Activated CD8-positive, alpha-beta memory T cell treated with anti-CD3 and anti-CD28 coated beads, Interleukin-2, amount 50 U/mL, for 24 hours (primary cell): ENCODE results near the gene UBE2Q2.
"Not testable (repeated sequence)": the region's sequence is repeated elsewhere in the genome, so short reads cannot be mapped to it uniquely, and the experiment has no call there.

Source experiments
- DNase-seq: peaks from one replicate; pipeline ENCODE4 v3.0.0-alpha.2; 2020; ENCODE audit errors: extremely low read depth

The UBE2Q2 gene

DNA sequence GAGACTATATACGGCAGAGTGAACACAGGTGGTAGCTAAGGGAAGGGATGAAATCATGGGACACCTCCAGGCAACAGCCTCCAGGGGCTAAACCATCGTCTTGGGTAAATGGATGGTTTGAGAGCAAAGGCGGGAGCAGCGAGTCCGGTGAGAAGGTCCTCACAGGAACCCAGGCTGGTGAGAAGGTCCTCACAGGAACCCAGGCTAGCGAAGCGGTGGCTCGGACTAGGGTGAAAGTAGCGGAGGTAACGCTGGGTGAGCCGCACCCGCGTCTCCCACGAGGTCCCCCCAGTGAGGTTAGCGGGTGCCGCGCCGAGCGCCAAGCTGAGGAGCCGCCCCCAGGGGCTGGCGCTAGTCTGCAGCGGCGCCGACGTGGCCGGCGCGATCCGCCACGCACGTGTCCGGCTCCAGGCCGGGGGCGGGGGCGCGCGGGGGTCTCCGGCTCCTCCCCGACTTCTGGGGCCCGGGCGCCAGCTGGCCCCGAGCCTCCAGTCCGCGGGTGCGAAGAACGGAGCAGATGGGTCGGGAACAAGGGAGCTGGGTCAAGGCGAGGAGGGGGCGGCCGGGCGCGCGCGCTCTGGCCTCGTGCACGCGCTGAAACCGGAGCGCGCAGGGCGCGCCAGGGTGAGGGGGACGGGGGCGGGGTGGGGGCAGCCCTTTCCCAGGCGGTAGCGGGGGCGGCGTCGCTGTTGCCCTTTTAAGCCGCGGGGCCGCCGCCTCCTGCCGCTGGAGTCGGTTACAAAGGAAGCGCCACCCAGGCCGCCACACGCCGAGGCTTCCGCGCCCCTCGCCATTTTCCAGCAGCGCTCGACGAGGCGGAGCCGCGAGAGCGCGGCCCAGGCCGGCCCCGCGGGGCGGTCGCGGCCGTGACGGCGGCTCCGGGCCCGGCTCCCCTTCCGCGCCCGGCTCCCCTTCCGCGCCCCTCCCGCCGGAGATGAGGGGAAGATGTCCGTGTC, at the start of gene UBE2Q2:
TSS of gene UBE2Q2 (plus strand) at position 726 of the 956 bp plus-strand sequence. CDS start at position 946, 220 bp downstream.
- DNase-seq, result peak; percentile 25

DNA sequence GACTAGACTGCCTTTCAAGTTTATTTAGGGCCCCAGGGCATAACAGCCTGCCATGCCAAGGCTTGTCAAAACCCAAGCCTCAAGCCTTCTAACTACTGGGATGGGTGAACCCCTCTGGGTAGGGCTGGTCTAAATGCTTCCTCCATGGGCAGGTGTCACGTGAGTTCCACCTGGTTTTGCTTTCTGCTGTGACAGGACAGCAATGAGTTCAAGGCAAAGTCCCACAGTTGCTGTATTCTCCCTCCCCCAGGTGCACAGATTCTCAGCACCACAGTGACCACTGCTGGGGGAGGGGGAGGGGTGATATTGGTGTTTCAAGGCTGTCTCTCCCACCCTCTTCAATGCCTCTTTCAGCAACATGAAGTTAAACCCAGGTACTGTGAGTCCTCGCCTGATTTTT, 46.9 kb upstream of the UBE2Q2 start:
- no peak for DNase-seq

DNA sequence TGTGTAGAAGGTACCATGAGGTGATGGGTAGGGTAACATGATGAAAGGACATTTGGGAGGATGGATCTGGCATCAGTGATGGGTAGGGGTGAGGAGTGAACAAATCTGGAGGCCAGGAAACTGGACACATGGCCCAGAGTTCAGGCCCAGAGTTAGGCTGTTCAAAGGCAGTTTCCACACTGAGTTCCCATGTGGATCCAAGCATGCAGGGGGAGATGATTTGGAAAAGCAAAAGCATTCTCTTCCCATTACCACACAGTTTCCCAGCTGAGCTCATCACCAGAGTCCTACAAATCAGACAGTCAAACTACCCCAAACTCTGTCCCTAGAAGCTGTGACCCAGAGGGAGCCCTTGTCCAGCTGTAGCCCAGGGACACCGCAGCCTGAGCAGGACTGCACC, 46.1 kb upstream of the UBE2Q2 start:
- not testable (repeated sequence) for DNase-seq

DNA sequence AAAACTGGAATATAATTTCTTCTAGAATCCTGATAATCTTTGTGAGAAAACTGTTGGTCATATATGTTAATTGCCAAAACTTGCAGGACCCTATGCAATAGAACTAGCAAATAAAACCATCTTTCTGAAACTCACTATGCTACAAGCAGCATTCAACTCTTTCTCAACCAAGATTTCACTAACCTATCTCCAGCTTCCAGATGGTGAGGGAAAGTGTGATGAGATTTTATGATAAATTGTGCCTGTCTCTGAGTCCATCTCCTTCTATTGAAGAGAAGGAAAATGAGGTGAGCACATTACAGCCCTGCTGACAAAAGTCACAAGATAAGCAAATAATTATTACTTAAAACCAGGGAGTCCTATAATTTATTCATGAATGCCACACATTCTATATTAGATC, 44.1 kb upstream of the UBE2Q2 start:
- no peak for DNase-seq

DNA sequence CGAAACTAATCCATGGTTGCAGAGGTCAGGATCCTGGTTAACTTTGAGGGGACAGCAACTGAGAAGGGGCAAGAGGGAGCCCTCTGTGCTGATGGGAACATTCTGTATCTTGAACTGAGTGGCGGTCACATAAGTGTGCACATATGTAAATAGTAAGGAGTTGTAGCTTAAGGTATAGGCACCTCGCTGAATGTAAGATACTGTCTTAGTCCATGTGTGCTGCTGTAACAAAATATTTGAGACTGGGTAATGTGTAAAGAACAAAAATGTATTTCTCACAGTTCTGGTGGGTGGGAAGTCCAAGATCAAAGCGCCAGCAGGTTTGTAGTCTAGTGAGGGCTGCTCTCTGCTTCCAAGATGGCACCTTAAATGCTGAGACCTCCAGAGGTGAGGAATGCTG, 42.8 kb upstream of the UBE2Q2 start:
- DNase-seq, result not testable (repeated sequence)

DNA sequence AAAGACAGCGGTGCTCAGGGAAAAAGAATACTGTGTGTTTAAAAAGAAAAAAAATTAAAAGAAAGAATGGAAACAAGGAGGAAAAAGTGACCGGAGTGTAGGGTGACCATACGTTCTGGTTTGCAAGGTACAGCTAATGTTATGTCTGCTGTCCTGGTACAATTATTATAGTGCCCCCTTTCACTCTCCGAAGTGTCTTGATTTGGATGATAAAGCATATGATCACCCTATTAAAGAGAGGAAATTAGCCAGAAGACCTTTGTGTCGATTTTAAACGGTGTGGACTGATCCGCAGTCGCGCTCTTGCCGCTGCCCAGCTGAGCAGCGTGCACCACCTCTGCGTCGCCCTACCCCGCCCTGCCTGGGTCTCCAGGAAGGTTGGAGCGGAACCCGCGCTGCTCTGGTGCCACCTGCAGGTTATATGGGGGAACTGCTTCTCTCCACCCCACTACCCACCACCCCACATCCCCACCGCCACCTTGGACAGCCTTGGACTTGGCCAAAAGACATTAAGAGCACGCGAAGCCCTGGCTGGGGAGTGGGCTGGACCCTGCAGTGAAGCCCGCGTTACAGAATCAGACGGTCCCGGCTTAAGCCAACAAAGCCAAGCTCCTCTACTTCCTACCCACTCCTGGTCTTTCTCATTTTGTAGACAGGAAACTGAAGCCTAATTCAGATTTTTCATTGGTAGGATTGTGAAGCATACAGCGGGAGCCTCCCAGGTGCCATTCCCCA, 41.2 kb upstream of the UBE2Q2 start:
- peak; percentile 49 for DNase-seq

DNA sequence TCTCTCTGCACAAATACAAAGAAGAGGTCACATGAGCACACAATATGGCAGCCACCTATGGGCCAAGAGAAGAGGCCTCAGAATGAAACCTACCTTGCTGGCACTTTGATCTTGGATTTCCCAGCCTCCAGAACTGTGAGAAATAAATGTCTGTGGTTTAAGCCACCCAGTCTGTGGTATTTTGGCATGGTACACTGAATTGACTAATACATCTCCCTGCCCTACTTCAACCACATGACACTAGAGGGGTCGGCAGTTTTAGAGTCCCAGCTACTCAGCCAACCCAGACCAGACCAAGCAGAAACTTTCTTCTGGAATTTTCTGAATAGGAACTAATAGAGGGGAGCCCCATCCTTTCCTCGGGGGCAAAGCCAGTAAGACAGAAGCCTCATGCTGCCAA, 35.8 kb upstream of the UBE2Q2 start:
- DNase-seq, result not testable (repeated sequence)

DNA sequence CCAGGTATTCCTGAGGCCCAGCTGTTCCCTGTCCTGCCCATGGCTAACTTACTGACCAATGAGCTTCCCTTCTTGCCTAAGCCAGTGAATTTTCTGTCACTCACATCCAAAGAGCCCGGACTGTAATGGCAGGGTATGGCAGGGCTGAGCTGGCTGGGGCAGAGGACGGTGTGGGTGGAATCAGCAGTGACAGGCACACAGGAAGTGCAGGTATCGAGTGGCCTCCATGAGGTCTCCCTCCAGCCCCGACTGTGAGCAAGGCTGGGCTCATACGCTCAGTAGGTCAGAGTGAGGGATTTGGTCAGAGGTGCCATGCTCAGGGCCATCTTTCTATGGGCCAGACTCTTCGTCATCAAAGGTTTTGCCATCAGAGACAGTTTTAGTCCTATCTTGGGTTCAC, 35.2 kb upstream of the UBE2Q2 start:
- not testable (repeated sequence) for DNase-seq

DNA sequence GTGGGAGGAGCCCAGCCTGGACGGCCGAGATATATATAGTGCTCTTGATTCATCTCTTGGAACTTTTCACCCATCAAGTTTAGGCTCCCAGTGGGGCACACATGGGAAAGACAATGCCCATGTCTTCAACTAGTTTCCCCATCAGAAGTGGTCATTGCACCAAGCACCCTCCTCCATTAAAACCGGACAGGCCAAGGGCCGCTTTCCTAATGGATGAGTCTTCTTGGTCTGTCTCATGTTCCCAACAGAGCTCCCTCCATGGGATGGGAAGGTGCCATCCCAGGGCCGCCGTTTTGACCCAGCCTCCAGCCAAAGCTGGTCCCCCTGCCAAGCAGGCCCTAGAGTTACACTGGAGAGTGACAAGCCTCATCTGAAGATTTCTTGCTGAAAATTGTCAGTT, 34.7 kb upstream of the UBE2Q2 start:
- no peak for DNase-seq

DNA sequence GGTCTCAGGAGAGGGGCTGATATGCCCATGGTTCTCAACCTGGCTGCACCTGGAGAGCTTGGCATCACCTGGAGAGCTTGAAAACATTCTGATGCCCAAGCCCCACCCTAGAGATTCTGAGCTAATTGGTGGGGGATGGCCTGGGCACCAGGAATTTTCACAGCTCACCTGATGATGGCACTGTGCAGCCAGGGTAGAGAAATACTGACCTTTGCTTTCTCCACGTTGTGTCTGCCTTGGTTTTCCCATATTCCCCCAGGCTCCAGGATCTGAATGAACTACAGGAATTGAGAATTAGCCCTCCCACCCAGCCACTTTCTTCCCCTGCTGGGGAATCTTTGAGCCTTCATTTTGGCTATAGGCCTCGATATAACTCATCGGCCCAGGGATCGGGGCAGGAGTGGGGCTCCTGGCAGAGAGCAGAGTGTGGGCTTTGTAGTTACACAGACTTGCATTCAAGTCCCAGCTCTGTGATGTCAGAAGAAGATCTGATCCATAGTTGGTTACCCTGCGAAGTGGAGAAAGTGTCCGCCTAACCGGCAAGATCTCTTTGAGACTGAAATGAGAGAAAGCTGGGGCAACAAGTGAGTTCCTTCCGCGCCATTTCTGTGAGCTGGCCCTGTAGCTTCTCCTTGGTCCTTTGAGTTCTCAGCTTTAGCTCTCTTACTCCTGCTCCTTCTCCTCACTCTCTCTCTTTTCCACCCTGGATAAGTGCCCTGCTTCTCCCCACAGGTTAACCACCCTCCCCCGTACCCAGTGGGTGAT, 33.1 kb upstream of the UBE2Q2 start:
- DNase-seq, result no peak

DNA sequence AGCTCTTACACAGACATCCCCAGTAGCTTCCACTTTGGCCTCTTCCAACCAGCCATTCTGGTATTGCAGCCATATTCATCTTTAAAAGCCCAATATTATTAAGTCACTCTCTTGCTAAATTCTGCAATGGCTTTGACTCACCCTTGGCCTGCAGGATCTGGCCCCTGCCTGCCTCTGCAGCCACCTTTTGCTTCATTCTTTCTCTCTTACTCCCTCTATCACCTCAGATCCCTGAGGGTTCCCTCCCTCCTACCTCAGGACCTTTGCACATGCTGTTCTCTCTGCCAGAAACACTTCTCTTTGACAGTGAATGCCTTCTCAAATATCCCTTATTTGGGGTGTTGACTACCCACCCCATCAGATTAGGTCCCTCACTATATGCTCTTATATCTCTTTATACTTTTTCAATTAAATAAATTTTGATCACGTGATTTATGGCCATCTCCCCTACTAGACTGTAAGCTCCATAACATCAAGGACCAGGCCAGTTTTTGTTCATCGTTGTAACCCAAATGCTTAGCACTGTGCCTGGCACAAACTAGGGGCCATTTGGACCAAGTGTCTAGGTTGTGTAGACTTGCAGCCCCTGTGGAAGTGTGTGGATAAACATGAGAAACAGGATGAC, 32.3 kb upstream of the UBE2Q2 start:
- DNase-seq, result no peak

DNA sequence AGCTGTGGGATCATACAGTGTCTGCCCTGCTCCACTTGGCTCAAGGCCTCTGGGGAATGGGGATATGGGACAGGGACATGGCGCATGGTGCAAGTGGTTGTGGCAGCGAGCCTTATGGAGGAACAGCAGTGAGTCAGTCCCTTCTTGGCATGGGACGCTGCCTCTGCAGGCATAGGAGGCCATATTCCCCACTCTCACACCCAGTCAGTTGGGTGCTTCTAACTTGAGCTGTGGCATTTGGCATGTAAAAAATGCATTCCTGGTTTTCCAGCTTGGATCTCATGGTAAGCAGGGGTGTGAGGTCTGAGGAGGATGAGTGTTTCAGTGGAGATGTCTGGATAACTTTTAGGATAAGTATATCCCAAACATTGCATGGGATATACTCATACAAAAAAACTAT, 31.6 kb upstream of the UBE2Q2 start:
- DNase-seq, result no peak

DNA sequence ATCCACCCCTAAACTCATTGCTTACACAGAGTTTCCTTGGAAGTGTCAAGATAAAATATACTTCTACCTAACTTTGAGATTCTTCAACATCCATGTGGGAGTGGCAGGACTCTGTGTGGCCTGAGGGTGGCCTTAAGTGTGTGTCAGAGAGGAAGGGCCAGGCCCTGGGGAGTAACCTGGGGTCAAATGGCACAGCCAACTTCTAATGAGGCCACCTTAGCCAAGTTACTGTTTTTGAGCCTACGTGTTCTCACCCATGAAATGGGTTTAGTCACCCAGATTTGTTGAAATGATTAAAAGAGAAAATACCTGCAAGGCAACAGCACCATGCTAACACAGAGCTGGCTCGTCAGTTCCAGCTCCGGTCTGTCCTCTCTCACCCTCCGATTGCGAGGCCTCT, 28.5 kb upstream of the UBE2Q2 start:
- DNase-seq, result no peak

DNA sequence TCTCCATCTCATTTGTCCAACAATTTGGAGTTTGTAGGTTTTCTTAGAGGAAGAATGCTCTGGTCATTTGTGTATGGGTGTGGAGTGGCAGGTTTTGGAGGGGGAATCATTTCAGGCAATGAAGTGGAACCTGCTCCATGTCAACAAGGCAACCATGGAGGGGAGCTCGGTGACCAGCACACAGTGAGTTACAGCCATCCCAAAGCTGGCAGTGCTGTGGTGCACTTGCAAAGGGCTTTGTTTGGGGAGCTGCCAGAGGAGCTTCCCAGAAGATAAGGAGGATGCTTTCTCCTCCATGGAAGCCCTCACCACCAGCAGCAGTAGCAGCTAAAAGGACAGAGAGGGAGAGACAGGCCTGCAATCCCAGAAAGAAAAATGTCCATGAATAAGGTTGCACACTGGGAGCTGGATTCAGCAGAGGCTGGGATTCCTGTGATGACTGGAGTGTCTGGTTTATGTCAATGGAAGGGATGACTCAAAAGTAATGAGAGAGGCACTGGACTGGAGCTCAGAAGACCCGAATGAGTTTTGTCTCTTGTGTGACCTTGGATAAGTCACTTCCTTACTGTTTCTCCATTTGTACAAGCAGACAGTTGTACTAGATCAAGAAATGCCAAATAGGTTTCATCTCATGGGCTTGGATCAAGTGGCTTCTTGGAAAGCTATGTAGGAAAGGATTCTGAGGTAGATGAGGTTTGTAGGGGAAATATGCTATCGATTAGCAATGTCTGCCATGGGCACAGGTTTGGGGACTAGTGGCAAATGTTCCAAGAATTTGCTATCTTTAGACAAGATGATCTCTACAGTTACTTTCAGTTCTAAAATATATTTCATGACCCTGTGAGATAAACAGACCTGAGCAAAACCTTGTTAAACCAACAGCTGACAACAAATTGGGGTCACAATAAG, 27.2 kb upstream of the UBE2Q2 start:
- DNase-seq, result no peak

DNA sequence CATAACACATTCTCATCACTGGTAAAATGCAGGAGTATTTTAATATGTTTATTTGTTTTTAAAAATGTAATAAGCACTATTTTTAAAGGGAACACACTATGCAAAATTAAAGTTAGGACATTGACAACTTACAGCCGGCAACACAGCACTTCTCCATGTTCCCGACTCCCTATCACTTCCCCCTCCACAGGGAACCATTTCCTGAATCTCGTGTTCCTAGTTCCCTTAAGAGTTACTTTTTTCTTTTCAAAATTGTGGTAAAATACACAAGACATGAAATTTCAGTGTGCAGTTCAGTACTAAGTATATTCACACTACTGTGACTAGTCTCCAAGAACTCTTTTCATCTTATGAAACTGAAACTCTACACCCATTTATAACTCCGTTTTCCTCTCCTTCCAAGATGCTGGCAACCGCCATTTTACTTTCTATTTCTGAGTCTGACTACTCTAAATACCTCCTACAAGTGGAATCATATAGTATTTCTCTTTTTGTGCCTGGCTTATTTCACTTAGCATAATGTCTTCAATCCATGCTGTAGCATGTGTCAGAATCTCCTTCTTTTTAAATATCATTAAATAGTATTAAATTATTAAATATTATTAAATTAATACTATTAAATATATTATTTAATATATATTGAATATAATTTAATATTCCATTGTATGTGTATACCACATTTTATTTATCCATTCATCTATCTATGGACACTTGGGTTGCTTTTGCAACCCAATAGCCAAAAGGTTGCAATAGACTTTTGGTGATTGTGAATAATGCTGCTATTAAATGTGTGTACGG, 25.9 kb upstream of the UBE2Q2 start:
- DNase-seq, result no peak

DNA sequence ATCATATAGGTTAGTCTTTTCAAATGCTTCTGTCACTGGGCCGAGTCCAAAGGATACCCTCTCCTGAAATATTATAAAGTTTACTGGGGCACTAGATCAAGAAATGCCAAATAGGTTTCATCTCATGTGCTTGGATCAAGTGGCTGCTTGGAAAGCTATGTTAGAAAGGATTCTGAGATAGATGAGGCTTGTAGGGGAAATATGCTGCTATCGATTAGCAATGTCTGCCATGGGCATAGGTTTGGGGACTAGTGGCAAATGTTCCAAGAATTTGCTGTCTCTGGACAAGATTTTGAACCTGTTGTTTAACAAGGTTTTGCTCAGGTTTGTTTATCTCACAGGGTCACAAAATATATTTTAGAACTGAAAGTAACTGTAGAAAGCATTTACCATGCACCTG, 23.0 kb upstream of the UBE2Q2 start:
- no peak for DNase-seq

DNA sequence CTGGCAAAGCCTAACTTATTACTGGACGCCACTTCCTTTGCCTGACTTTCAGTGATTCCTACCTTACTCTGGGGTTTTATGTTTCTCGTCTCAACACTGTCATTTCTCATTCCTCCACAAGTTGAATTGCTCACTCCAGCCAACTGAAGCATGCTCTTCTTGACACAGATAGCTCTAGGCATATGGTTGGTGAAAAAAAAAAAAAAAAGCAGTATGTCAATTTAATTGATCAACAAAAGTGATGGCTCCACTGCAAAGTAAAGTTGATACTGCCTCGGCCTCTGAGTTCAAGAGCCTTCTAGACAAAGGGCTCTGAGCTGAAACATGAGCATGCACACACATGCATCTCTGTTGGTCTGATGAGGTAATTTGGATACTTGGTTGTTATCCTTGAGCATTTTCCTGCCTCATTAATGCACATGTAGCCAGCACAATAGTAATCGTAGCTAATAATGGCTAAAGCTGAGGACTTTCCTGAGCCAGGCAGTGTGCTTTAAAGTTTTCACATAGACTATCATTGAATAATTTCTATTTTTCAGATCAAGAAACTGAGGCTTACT, 21.4 kb upstream of the UBE2Q2 start:
- no peak for DNase-seq

DNA sequence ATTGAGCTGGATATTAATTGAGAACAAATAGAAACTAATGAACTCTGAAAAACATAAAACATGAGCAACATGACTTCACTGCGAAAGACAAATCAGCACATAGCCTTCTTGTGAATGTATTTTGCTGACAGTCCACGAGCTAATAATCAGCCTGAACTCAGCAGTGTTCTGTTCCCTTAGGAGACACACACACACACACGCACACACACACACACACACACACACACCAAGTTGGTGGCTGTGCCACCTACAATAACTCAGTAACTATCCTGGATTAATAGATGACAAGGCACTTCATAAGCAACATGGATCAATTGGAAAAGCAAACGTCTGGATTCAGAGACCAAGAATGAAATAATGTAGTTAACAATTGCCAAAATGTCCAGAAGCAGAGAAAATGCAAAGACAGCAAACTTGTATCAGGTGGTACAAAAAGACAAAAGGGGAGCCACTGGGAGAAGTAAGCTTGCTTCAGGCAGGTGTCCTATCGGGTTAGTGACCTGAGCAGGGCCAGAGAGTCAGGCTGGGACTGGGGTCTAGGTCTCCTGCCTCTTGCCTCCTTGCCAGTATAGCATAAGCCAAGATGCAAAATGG, 20.5 kb upstream of the UBE2Q2 start:
- DNase-seq, result no peak
